Right cardiac atrium (tissue), 5 donors: ENCODE data around the gene NOL4. TPM values are rescaled to one million over a fixed set of nuclear protein-coding genes. Genes with fewer than 3 reads are reported as not detected.

Experiments used
- ATAC-seq, 2 donors: fragments of 200-7000 bp; cut with Tn5 transposase; one replicate each; pipeline versions ENCODE4 v1.8.0 to v1.9.1; 2020; ENCODE audit warnings: moderate library complexity in 2 of 2, mild to moderate bottlenecking in 1 of 2
- DNase-seq, 3 donors: peaks; one replicate each; pipeline ENCODE4 v3.0.0-alpha.2; 2020
- H3K27ac ChIP-seq: one replicate; pipeline ENCODE4 v1.5.1; 2013; ENCODE audit warnings: mild to moderate bottlenecking, low read length, control low read depth, moderate library complexity
- H3K27me3 ChIP-seq: one replicate; pipeline ENCODE4 v1.6.1; 2013; ENCODE audit not compliant: control insufficient read depth, insufficient read depth
- H3K4me1 ChIP-seq: one replicate; pipeline ENCODE4 v1.6.1; 2013; ENCODE audit warnings: low read length; ENCODE audit not compliant: control insufficient read depth, insufficient read depth
- H3K4me3 ChIP-seq: one replicate; pipeline ENCODE4 v1.5.1; 2013; ENCODE audit warnings: low read length, control low read depth
- H3K9me3 ChIP-seq: one replicate; pipeline ENCODE4 v1.6.1; 2013; ENCODE audit warnings: low read length; ENCODE audit not compliant: control insufficient read depth
- WGBS: extraction: QIAGEN DNeasy Blood & Tissue Kit; methylation state at CpG from one replicate; pipeline ENCODE4 v1.1.7; 2013; 5-methylcytosine and 5-hydroxymethylcytosine counted together
- intact Hi-C, 4 donors: fragments of 100-400 bp; cut with DNase I; formaldehyde crosslinking; loops; one replicate each; pipeline versions ENCODE4 v1.11.0 to v1.14.0; 2022 to 2023
- polyA plus RNA-seq: library from polyadenylated mRNA; stranded (reverse); fragments of 200-250 nt; gene quantifications from one replicate; pipeline ENCODE4 v1.2.3, GENCODE V29; 2013
- total RNA-seq, 4 donors: library from RNA; stranded (reverse); fragmentation: NEBNext Ultra II Directional; extraction: Animal tissue kit (Norgen Biotek cat#: 25700); gene quantifications; one replicate each; pipeline ENCODE4 v1.2.1, GENCODE V29; 2021
- donor health status: healthy with polysubstance abuse.
- donor health status: DM: no; HTN: yes; CAD: no.
- donor health status: DM: no; HTN: no; CAD: no.
- donor health status: DM: no; HTN: yes; CAD: no; lungs with severe emphysema.
- donor health status: DM: yes; HTN: yes; CAD: no.

Gene NOL4
- total and polyA plus RNA-seq, 5 donors: 0.05 to 0.31 (median 0.20) TPM; not detected in 1

- H3K4me3 ChIP-seq: no peak overlapping the region
- no peaks in the 10 kb centered on the region for H3K27me3 ChIP-seq
- WGBS: 73% methylated on average over 3 of the region's 3 CpGs
- ATAC-seq (no peak), DNase-seq (no peak)
- no peak overlapping the region for H3K27ac ChIP-seq
- no peaks in the 10 kb centered on the region for H3K4me1 ChIP-seq
- H3K9me3 ChIP-seq: no peaks in the 10 kb centered on the region
- intact Hi-C loops: no loop called here
Observed at GRCh38 chr18:34189656-34190435, 34.9 kb downstream of the NOL4 start.
